WTC11 (cell line): ENCODE measurements around the gene DOK7. TPM values are rescaled to one million over a fixed set of nuclear protein-coding genes. Genes with fewer than 3 reads are reported as not detected.

Source experiments
- ATAC-seq: fragments of 200-7000 bp; cut with Tn5 transposase; 2 replicates; pipeline ENCODE4 v1.10.0; 2021; ENCODE audit warnings: mild to moderate bottlenecking, moderate library complexity
- CTCF ChIA-PET: fragments of 300-600 bp; sonication (Branson Sonifier 250); formaldehyde crosslinking; loops from one replicate; lab custom pipeline; 2021; ENCODE audit warnings: antibody characterized with exemption; lab: Charles Lee
- POLR2A ChIA-PET: fragments of 350-600 bp; sonication (Branson Sonifier 250); formaldehyde crosslinking; loops from one replicate; lab custom pipeline; 2021; ENCODE audit warnings: antibody characterized with exemption; lab: Charles Lee
- DNase-seq: peaks from one replicate; pipeline ENCODE4 v3.0.0; 2021; ENCODE audit warnings: low spot score
- H3K27ac Mint-ChIP-seq: 2 replicates; pipeline ENCODE4 v1.8.0; 2021; ENCODE audit warnings: mixed read lengths
- H3K27me3 Mint-ChIP-seq: 2 replicates; pipeline ENCODE4 v1.8.0; 2021; ENCODE audit warnings: low read depth, mild to moderate bottlenecking, moderate library complexity, mixed read lengths
- H3K36me3 Mint-ChIP-seq: 2 replicates; pipeline ENCODE4 v1.8.0; 2021; ENCODE audit warnings: mixed read lengths
- H3K4me1 Mint-ChIP-seq: 2 replicates; pipeline ENCODE4 v1.8.0; 2022; ENCODE audit warnings: mixed read lengths
- H3K4me3 Mint-ChIP-seq: 2 replicates; pipeline ENCODE4 v1.8.0; 2021; ENCODE audit warnings: mild to moderate bottlenecking, moderate library complexity, mixed read lengths
- H3K9me3 Mint-ChIP-seq: 2 replicates; pipeline ENCODE4 v1.8.0; 2021; ENCODE audit warnings: mixed read lengths
- CREM ChIP-seq: sonication (generic); formaldehyde crosslinking; IDR thresholded peaks from 2 replicates; pipeline ENCODE4 v1.8.1; 2022; ENCODE audit warnings: mild to moderate bottlenecking, missing genetic modification reagents, moderate library complexity
- IRF2 ChIP-seq: sonication (generic); formaldehyde crosslinking; IDR thresholded peaks from 2 replicates; pipeline ENCODE4 v1.8.0; 2022; ENCODE audit warnings: low read depth, missing genetic modification reagents, borderline replicate concordance
- MXD4 ChIP-seq: fragments of 250-450 bp; sonication (Bioruptor Pico); IDR thresholded peaks from 2 replicates; pipeline ENCODE4 v1.8.0; 2021; ENCODE audit warnings: mild to moderate bottlenecking, moderate library complexity, borderline replicate concordance
- NFYB ChIP-seq: sonication (generic); formaldehyde crosslinking; conservative IDR thresholded peaks from 2 replicates; pipeline ENCODE4 v1.8.0; 2022; ENCODE audit warnings: low read depth, missing genetic modification reagents
- NR3C1 ChIP-seq: sonication (generic); formaldehyde crosslinking; conservative IDR thresholded peaks from 2 replicates; pipeline ENCODE4 v1.8.1; 2023; ENCODE audit warnings: low read depth, mild to moderate bottlenecking, missing genetic modification reagents
- ZNF263 ChIP-seq: sonication (generic); formaldehyde crosslinking; IDR thresholded peaks from 2 replicates; pipeline ENCODE4 v1.8.1; 2022; ENCODE audit warnings: low read depth, mild to moderate bottlenecking, moderate library complexity, missing genetic modification reagents
- total RNA-seq: library from RNA; stranded (reverse); gene quantifications from 3 replicates; pipeline ENCODE4 v1.2.3, GENCODE V29; 2021
- TF ChIP-seq, protein P1 (sequence below): fragments of 250-450 bp; sonication (Bioruptor Pico); IDR thresholded peaks from 2 replicates; pipeline ENCODE4 v2.1.2; 2022; ENCODE audit warnings: mild to moderate bottlenecking, moderate library complexity
- TF ChIP-seq, protein P2 (sequence below): sonication (generic); formaldehyde crosslinking; conservative IDR thresholded peaks from 2 replicates; pipeline ENCODE4 v1.8.1; 2022; ENCODE audit warnings: mild to moderate bottlenecking, missing genetic modification reagents
- TF ChIP-seq, protein P3 (sequence below): sonication (generic); formaldehyde crosslinking; conservative IDR thresholded peaks from 2 replicates; pipeline ENCODE4 v1.8.1; 2023; ENCODE audit warnings: mild to moderate bottlenecking, low read depth, missing genetic modification reagents, moderate library complexity
- TF ChIP-seq, protein P4 (sequence below): sonication (generic); formaldehyde crosslinking; IDR thresholded peaks from 2 replicates; pipeline ENCODE4 v1.8.0; 2023; ENCODE audit warnings: missing genetic modification reagents
- TF ChIP-seq, protein P5 (sequence below): fragments of 250-450 bp; sonication (Bioruptor Pico); IDR thresholded peaks from 2 replicates; pipeline ENCODE4 v1.9.0; 2021; ENCODE audit warnings: mild to moderate bottlenecking
- TF ChIP-seq, protein P6 (sequence below): sonication (generic); formaldehyde crosslinking; IDR thresholded peaks from 2 replicates; pipeline ENCODE4 v1.8.0; 2023; ENCODE audit warnings: mild to moderate bottlenecking, missing genetic modification reagents
- TF ChIP-seq, protein P7 (sequence below): sonication (generic); formaldehyde crosslinking; IDR thresholded peaks from 2 replicates; pipeline ENCODE4 v1.8.0; 2023; ENCODE audit warnings: missing genetic modification reagents, mild to moderate bottlenecking, borderline replicate concordance

The DOK7 gene
- total RNA-seq, 1 experiment from 2014 or later: 0.22 TPM

DNA sequence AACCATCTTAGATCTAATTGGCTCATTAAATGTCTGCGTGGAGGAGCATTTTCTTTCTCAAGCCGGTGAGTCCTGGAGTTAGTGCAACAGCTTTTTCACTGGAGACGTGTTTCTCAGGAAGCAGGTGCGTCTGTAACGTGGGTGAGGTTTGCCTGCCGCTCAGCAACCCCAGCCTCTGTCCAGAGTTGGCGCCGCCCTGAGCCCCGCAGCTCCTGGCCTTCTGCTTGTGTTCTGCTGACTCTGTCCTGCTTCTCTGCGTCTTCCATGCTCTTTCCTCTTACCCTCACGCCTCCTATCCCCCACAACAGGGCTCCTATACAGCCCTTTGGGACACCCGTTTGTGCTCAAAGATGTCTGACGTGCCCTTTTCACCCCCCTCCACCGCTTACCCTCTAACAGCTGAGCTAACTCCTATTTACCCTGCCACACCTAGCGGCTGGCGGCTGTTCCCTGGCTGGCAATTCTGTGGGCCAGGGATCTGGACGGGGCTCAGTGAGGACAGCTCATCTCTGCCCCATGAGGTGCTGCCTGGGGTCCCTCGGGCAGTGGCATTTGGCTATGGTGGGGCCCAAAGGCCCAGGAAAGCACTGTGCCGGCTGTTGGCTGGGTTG, 18.8 kb downstream of the DOK7 start:
- DNase-seq (no peak), ATAC-seq (no peak)
- Mint-ChIP-seq H3K4me1 (peaks cover 23% of the 10 kb centered on the region), H3K4me3 (no peak overlapping the region), H3K27me3 (peaks cover 76% of the 10 kb centered on the region), H3K27ac (no peak overlapping the region), H3K9me3 (no peaks in the 10 kb centered on the region), H3K36me3 (no peaks in the 10 kb centered on the region)
- ChIA-PET CTCF (interaction anchor here (0.6 to 4.3 kb wide), 22 partner anchors 8 to 399 kb away, joined by 3 to 61 read pairs (median 16); partner anchors contain the start of genes DOK7 and HGFAC), POLR2A (no interaction called here)
- TF ChIP-seq, protein P1, sequence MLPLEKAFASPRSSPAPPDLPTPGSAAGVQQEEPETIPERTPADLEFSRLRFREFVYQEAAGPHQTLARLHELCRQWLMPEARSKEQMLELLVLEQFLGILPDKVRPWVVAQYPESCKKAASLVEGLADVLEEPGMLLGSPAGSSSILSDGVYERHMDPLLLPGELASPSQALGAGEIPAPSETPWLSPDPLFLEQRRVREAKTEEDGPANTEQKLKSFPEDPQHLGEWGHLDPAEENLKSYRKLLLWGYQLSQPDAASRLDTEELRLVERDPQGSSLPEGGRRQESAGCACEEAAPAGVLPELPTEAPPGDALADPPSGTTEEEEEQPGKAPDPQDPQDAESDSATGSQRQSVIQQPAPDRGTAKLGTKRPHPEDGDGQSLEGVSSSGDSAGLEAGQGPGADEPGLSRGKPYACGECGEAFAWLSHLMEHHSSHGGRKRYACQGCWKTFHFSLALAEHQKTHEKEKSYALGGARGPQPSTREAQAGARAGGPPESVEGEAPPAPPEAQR (CRISPR knock-in tag): no peak
- TF ChIP-seq NFYB (CRISPR knock-in tag): no peak
- TF ChIP-seq MXD4: no peak
- TF ChIP-seq IRF2 (CRISPR knock-in tag): no peak
- TF ChIP-seq, protein P2, sequence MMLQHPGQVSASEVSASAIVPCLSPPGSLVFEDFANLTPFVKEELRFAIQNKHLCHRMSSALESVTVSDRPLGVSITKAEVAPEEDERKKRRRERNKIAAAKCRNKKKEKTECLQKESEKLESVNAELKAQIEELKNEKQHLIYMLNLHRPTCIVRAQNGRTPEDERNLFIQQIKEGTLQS (CRISPR knock-in tag): no peak
- TF ChIP-seq, protein P3, sequence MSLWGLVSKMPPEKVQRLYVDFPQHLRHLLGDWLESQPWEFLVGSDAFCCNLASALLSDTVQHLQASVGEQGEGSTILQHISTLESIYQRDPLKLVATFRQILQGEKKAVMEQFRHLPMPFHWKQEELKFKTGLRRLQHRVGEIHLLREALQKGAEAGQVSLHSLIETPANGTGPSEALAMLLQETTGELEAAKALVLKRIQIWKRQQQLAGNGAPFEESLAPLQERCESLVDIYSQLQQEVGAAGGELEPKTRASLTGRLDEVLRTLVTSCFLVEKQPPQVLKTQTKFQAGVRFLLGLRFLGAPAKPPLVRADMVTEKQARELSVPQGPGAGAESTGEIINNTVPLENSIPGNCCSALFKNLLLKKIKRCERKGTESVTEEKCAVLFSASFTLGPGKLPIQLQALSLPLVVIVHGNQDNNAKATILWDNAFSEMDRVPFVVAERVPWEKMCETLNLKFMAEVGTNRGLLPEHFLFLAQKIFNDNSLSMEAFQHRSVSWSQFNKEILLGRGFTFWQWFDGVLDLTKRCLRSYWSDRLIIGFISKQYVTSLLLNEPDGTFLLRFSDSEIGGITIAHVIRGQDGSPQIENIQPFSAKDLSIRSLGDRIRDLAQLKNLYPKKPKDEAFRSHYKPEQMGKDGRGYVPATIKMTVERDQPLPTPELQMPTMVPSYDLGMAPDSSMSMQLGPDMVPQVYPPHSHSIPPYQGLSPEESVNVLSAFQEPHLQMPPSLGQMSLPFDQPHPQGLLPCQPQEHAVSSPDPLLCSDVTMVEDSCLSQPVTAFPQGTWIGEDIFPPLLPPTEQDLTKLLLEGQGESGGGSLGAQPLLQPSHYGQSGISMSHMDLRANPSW (CRISPR knock-in tag): no peak
- TF ChIP-seq ZNF263 (CRISPR knock-in tag): no peak
- TF ChIP-seq, protein P4, sequence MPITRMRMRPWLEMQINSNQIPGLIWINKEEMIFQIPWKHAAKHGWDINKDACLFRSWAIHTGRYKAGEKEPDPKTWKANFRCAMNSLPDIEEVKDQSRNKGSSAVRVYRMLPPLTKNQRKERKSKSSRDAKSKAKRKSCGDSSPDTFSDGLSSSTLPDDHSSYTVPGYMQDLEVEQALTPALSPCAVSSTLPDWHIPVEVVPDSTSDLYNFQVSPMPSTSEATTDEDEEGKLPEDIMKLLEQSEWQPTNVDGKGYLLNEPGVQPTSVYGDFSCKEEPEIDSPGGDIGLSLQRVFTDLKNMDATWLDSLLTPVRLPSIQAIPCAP (CRISPR knock-in tag): no peak
- TF ChIP-seq, protein P5, sequence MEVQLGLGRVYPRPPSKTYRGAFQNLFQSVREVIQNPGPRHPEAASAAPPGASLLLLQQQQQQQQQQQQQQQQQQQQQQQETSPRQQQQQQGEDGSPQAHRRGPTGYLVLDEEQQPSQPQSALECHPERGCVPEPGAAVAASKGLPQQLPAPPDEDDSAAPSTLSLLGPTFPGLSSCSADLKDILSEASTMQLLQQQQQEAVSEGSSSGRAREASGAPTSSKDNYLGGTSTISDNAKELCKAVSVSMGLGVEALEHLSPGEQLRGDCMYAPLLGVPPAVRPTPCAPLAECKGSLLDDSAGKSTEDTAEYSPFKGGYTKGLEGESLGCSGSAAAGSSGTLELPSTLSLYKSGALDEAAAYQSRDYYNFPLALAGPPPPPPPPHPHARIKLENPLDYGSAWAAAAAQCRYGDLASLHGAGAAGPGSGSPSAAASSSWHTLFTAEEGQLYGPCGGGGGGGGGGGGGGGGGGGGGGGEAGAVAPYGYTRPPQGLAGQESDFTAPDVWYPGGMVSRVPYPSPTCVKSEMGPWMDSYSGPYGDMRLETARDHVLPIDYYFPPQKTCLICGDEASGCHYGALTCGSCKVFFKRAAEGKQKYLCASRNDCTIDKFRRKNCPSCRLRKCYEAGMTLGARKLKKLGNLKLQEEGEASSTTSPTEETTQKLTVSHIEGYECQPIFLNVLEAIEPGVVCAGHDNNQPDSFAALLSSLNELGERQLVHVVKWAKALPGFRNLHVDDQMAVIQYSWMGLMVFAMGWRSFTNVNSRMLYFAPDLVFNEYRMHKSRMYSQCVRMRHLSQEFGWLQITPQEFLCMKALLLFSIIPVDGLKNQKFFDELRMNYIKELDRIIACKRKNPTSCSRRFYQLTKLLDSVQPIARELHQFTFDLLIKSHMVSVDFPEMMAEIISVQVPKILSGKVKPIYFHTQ (CRISPR knock-in tag): no peak
- no peak for TF ChIP-seq NR3C1 (CRISPR knock-in tag)
- TF ChIP-seq, protein P6, sequence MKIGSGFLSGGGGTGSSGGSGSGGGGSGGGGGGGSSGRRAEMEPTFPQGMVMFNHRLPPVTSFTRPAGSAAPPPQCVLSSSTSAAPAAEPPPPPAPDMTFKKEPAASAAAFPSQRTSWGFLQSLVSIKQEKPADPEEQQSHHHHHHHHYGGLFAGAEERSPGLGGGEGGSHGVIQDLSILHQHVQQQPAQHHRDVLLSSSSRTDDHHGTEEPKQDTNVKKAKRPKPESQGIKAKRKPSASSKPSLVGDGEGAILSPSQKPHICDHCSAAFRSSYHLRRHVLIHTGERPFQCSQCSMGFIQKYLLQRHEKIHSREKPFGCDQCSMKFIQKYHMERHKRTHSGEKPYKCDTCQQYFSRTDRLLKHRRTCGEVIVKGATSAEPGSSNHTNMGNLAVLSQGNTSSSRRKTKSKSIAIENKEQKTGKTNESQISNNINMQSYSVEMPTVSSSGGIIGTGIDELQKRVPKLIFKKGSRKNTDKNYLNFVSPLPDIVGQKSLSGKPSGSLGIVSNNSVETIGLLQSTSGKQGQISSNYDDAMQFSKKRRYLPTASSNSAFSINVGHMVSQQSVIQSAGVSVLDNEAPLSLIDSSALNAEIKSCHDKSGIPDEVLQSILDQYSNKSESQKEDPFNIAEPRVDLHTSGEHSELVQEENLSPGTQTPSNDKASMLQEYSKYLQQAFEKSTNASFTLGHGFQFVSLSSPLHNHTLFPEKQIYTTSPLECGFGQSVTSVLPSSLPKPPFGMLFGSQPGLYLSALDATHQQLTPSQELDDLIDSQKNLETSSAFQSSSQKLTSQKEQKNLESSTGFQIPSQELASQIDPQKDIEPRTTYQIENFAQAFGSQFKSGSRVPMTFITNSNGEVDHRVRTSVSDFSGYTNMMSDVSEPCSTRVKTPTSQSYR (CRISPR knock-in tag): no peak

DNA sequence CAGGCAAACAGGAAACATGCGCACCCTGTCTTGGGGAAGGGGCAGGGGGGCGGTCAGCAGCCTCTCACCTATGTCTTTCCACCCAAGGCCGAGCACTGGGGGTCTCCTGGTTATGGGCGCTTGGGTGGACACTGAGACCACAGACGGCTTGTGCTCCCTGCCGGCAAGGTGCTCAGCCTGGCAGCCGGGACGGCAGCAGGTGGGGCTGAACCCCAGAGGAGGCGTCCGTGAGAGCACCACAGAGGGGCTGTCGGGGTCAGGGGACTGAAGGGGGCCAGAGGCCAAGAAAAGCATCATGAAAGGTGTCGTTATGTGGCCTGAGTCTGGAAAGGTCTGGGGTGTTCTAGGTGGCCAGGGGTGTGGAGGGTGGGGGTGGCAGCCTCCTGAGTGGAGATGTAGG, 19.6 kb downstream of the DOK7 start:
- H3K9me3 Mint-ChIP-seq: no peaks in the 10 kb centered on the region
- CTCF ChIA-PET: interaction anchor here (2.9 to 3.7 kb wide), 4 partner anchors 11 to 398 kb away, joined by 18 to 61 read pairs (median 50); no protein-coding TSS in a partner anchor
- no peak for ATAC-seq
- H3K36me3 Mint-ChIP-seq: no peaks in the 10 kb centered on the region
- POLR2A ChIA-PET: no interaction called here
- H3K4me3 Mint-ChIP-seq: no peak overlapping the region
- DNase-seq: no peak
- no peak overlapping the region for H3K27ac Mint-ChIP-seq
- peaks cover 78% of the 10 kb centered on the region for H3K27me3 Mint-ChIP-seq
- peaks cover 23% of the 10 kb centered on the region for H3K4me1 Mint-ChIP-seq
- TF ChIP-seq CREM (CRISPR knock-in tag): no peak
- TF ChIP-seq, protein P1 (CRISPR knock-in tag): no peak
- TF ChIP-seq, protein P7, sequence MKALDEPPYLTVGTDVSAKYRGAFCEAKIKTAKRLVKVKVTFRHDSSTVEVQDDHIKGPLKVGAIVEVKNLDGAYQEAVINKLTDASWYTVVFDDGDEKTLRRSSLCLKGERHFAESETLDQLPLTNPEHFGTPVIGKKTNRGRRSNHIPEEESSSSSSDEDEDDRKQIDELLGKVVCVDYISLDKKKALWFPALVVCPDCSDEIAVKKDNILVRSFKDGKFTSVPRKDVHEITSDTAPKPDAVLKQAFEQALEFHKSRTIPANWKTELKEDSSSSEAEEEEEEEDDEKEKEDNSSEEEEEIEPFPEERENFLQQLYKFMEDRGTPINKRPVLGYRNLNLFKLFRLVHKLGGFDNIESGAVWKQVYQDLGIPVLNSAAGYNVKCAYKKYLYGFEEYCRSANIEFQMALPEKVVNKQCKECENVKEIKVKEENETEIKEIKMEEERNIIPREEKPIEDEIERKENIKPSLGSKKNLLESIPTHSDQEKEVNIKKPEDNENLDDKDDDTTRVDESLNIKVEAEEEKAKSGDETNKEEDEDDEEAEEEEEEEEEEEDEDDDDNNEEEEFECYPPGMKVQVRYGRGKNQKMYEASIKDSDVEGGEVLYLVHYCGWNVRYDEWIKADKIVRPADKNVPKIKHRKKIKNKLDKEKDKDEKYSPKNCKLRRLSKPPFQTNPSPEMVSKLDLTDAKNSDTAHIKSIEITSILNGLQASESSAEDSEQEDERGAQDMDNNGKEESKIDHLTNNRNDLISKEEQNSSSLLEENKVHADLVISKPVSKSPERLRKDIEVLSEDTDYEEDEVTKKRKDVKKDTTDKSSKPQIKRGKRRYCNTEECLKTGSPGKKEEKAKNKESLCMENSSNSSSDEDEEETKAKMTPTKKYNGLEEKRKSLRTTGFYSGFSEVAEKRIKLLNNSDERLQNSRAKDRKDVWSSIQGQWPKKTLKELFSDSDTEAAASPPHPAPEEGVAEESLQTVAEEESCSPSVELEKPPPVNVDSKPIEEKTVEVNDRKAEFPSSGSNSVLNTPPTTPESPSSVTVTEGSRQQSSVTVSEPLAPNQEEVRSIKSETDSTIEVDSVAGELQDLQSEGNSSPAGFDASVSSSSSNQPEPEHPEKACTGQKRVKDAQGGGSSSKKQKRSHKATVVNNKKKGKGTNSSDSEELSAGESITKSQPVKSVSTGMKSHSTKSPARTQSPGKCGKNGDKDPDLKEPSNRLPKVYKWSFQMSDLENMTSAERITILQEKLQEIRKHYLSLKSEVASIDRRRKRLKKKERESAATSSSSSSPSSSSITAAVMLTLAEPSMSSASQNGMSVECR: no peak
